ENCODE data around the gene MAGEA9B. TPM values are rescaled to one million over a fixed set of nuclear protein-coding genes. Genes with fewer than 3 reads are reported as not detected.
"Not testable (repeated sequence)": the region's sequence is repeated elsewhere in the genome, so short reads cannot be mapped to it uniquely, and the experiment has no call there.

MAGEA9B gene
- not detected for total RNA-seq

- POLR2A ChIA-PET, CTCF ChIA-PET: not testable (repeated sequence)
Observed at GRCh38 chrX:149587359-149587758, at the start of gene MAGEA9B. Gene MAGEA9B, minus strand, starts transcription at chrX:149587459. Its CDS starts 4,280 bp downstream, at chrX:149583179.

GRCh38 chrX:149633511-149633910 lies 46.3 kb upstream of the MAGEA9B start:
- POLR2A ChIA-PET = no interaction called here
- CTCF ChIA-PET = no interaction called here

GRCh38 chrX:149631234-149632165 lies 44.2 kb upstream of the MAGEA9B start, which contains the start of gene TMEM185A:
Gene TMEM185A, minus strand, starts transcription at chrX:149631792. Its CDS starts 212 bp downstream, at chrX:149631580.
- ChIA-PET CTCF (no interaction called here), POLR2A (no interaction called here)

DNA sequence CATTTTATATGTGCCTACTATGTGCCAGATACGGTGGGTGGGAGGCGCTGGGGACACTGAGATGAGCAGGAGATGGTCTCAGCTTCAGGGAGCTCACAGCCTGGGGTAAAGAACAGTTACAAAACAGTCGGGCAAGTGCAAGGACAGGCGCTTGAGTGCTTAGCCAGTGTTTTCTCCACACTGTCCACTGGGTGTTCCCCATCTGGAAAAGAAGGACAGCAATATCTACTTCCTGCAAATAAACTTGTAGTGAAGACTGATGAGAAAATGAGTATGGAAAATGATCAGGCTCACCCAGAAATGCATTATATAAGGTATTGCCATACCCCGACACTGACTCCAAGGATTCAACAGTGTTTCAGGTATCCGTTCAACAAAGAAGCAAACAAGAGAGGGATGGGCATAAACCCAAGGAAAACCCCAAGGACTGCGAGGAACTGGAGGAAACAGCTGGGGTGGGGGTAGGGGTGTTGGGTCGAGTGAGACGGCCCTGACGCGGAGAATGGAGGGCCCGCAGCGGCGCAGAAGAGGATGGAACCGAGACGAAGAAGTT lies 43.5 kb upstream of the MAGEA9B start:
- CTCF ChIA-PET = no interaction called here
- POLR2A ChIA-PET = no interaction called here

DNA sequence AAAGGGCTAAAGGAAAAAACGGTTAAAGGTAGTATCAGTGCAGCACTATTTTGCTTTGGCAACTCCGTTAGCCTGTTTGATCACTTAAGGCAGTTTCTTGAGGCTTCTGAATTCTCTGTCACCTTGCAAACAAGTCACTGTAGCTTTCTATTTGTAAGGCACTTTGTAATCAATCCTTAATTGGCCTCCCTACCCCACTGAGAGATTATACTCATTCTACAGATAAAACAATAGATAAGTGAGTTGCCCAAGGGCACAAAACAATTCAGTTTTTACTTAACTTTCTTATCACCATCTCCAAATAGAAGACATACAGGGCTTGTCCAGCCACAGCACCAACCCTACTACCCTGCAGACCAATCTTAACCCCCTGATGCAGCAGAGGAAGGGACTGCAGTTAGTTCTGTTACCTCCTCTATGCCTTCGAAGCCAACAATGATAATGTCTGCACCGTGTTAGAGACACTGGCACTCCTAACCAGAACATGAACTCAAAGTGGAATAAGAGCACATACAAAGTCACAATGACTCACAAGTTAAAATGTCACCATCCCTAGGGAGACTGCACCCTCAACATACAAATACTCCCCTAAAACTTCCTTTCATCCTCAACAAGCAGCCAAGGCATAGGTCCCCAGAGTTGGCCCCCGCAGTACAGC lies 42.6 kb upstream of the MAGEA9B start:
- POLR2A ChIA-PET = no interaction called here
- CTCF ChIA-PET = no interaction called here

GRCh38 chrX:149628768-149629167 lies 41.5 kb upstream of the MAGEA9B start:
- ChIA-PET POLR2A (no interaction called here), CTCF (no interaction called here)

DNA sequence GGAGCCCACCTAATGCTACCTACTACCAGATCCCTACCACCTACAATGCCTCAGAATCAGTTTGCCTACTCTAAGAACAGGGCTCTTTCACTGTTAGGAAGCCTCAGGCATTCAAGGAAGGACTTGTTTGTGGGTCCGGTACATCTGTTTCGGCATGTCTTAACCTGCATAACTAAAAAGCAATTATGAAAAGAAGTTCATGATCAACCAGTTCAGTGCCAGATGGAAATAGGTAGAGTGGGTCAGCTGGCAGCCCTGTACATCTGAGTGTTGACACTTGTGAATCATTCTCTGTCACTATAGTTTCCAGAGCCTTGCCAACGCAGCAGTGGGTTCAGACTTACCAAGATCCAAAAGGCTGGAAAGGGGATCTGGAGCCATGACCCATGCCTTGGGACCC lies 41.0 kb upstream of the MAGEA9B start:
- ChIA-PET CTCF (no interaction called here), POLR2A (no interaction called here)

DNA sequence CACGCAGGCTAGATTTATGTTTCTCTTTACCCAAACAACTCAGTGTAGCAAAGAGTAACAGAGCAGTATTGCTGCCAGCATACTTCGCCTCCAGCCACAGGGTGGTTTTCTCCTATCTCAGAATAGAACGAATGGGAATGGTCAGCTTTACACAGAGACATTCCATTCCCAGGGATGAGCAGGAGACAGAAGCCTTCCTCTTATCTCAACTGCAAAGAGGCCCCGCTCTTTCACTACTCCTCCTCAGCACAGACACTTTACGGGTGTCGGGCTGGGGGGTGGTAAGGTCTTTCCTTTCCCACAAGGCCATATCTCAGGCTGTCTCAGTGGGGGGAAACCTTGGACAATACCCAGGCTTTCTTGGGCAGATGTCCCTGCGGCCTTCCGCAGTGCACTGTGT lies 39.6 kb upstream of the MAGEA9B start:
- CTCF ChIA-PET, POLR2A ChIA-PET: not testable (repeated sequence)

GRCh38 chrX:149619662-149620061 lies 32.4 kb upstream of the MAGEA9B start:
- CTCF ChIA-PET, POLR2A ChIA-PET: not testable (repeated sequence)

GRCh38 chrX:149618871-149619270 lies 31.6 kb upstream of the MAGEA9B start:
- CTCF ChIA-PET = no interaction called here
- POLR2A ChIA-PET = no interaction called here

DNA sequence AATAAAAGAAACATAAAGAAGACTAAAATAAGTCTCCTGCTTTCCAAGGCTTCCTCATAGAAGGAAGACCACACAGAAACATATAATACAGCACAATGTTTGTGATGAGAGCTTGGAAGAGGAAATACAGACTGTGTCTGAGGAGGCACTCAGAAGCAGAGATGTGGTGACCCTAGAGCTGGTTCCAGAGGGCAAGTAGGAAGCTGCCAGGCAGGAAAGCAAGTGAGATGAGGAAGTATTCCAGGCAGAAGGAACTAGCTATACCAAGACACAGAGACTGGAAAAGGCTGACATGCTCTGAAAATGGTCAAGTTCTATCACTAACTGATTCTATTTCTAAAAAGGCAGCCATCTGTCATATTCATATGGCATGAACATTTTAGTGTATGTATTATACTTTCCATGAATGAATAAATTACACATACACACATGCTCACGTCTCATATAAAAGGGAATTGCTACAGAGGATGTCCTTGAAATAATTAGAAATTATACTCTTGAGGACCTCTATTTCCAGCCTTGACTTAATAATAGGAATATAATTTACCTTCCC lies 24.4 kb upstream of the MAGEA9B start:
- POLR2A ChIA-PET = no interaction called here

DNA sequence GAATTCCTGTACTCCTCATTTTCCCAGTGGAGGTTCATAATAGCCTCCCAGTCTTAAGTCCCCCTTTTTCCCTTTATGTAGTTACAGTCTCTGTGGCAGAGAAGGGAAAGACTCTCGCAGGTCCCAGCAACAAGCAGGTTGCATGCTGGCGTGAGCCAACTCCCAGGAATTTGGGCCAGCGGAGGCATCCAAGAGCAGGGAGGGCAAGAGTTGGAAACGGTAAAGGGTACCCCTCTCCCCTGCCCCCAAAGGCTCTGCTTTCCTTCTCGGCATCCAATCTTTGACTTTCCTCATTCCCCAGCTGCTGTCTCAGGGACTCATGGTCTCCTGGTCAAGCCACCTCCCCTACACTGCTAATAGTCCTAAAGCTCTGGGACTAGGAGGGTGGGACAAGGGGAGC lies 23.3 kb upstream of the MAGEA9B start:
- ChIA-PET CTCF (no interaction called here), POLR2A (no interaction called here)

More for the DNA sequence above, 24.4 kb upstream of the MAGEA9B start:
- CTCF ChIA-PET = no interaction called here

DNA sequence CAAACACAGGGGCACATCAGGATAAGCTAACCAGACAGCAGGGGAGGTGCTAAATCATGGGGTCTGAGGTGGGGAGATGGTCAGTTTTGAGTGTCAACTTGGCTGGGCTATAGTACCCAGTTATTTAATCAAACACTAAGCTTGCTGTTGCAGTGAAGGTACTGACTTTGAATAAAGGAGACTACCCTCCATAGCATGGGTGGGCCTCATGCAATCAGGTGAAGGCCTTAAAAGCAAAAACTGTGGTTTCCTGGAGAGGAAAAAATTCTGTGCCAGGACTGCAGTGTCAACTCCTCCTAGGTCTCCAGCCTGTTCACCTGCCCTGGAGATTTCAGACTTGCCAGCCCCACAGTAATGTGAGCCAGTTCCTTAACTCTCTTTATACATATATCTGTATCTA lies 20.4 kb upstream of the MAGEA9B start:
- ChIA-PET CTCF (no interaction called here), POLR2A (no interaction called here)

- CTCF ChIA-PET, POLR2A ChIA-PET: not testable (repeated sequence)
Observed at GRCh38 chrX:149605248-149605885, 18.1 kb upstream of the MAGEA9B start.

DNA sequence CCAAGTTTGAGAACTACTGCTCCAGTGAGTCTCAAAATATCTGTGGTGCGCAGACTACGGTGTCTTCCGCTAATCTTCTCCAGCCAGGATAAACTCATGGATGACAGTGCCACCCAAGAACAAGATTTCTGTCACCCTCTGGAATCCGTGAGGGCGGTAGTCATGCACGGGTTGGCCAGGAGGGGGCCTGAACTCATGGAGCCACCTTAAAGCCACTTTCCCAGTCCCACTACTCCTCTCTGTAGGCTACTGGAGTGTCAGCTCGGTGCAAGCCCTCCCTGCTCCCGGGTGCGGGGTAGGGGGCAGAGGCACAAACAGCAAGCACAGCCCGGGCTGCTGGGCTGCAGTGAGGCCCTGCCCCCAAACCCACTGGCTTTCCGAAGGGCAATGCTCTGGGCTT lies 11.3 kb upstream of the MAGEA9B start:
- CTCF ChIA-PET, POLR2A ChIA-PET: not testable (repeated sequence)

GRCh38 chrX:149595943-149596342 lies 8.7 kb upstream of the MAGEA9B start:
- POLR2A ChIA-PET, CTCF ChIA-PET: not testable (repeated sequence)

DNA sequence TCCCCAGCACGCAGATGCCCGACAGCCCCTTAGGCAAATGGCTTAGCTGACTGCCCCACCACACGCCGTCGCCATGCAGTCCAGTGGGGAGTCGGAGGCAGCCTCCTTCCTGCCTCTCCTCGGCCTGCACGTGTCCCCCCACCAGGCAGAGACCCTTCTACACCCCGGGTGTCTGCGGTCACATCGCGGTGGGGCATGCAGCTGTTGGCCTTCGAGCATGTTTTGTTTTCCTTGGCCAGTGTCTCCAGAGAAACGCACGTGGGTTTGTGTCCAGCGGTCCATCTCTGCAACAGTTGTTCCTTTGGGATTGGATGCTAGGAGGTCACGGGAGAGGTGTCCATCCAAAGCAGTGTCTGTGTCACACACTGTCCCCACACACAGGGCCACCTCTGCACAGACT lies 8.0 kb upstream of the MAGEA9B start, which contains the start of gene HSFX2:
TSS of gene HSFX2 (minus strand) at position 101 of the 400 bp plus-strand sequence. CDS start 614 bp downstream, outside the sequence.
- POLR2A ChIA-PET, CTCF ChIA-PET: not testable (repeated sequence)

- POLR2A ChIA-PET, CTCF ChIA-PET: not testable (repeated sequence)
Observed at GRCh38 chrX:149590993-149591392, 3.7 kb upstream of the MAGEA9B start.

DNA sequence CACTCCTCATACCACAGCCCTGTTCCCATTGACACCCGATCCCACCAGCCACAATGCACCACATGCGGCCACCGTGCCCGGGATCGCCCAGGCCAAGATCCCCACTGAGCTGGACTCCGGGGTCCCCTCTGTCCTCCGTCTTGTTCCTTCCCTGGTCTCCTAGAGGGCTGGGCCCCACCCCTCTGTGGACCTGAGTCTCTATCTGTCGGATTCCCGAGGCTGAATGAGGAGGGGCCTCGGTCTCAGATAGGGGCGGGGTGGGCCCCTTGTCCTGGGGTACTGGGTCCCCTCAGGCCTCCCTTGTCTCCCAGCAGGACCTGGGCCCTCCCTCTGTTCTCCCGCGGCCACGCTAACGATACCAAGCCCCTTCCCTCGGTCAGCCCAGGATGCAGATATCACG lies 1.6 kb downstream of the MAGEA9B start:
- CTCF ChIA-PET, POLR2A ChIA-PET: not testable (repeated sequence)

GRCh38 chrX:149573456-149573855 lies 13.8 kb downstream of the MAGEA9B start:
- CTCF ChIA-PET, POLR2A ChIA-PET: not testable (repeated sequence)

Data from activated CD8-positive, alpha-beta memory T cell treated with anti-CD3 and anti-CD28 coated beads for 36 hours (primary cell).